Bone marrow (tissue), 2 donors: ENCODE data around the gene MYO1D.
"Not testable (repeated sequence)": the region's sequence is repeated elsewhere in the genome, so short reads cannot be mapped to it uniquely, and the experiment has no call there.

ENCODE experiments used
- DNase-seq, 2 donors: peaks; one replicate each; lab custom pipeline; 2025; lab: John Stamatoyannopoulos, UW

Gene MYO1D

DNA sequence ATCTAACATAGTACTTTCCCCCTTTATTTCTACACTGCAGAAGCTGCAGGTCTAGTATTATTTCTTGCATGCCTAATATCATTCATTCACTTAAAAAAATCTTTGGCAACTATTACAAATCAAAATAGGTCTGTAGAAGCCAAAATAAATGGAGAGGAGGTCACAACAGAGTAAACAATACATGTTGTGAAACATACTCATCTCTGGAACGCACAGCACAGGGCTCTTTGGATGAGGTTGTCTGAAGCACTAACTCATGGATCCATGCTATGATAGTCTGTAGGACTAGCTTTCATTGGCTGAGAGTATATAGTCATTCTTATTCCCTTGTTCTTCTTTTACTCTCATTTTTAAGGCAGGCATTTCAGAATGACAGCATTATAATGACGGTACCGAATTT is 21.3 kb downstream of the MYO1D start:
- no peak for DNase-seq

- DNase-seq: no peak
Observed at GRCh38 chr17:32854832-32855389, 22.0 kb downstream of the MYO1D start.

DNA sequence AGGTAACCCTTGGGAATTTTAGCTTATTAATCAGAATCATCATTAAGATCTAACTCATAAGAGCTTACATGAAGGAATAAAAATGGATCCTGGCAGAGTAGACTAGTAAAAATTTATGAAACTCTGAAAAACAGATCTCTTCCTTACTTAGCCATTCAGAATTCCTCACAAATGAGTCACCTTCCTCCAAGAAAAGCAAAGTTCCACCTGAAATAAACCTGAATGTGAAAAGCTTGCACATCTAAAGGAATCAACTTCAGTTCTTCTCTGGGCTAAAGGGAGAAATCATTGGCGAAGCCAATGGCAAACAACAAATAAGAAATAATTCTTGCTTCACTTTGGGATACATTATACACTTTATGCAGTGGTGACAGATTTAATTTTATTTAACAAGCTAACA is 22.7 kb downstream of the MYO1D start:
- no peak for DNase-seq

- DNase-seq: no peak
Observed at GRCh38 chr17:32852811-32853210, 24.1 kb downstream of the MYO1D start.

- DNase-seq: no peak
Observed at GRCh38 chr17:32849879-32850278, 27.0 kb downstream of the MYO1D start.

DNA sequence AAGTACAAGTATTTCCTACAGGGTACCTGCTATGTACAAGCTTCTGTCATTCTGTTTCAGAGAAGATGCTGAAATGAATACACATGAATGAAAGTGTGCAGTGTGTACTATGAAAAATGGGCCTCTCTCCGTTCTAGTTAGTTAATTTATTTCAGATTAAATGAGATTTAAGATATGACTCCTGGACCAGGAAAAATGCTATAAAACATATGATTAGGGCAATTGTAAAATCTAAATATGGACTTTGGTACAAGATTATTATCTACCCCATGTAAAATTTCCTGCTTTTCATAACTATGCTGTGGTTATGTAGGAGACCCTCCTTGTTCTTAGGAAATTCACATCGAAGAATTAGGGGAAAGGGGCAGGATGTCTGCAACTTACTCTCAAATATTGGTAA is 28.9 kb downstream of the MYO1D start:
- no peak for DNase-seq

DNA sequence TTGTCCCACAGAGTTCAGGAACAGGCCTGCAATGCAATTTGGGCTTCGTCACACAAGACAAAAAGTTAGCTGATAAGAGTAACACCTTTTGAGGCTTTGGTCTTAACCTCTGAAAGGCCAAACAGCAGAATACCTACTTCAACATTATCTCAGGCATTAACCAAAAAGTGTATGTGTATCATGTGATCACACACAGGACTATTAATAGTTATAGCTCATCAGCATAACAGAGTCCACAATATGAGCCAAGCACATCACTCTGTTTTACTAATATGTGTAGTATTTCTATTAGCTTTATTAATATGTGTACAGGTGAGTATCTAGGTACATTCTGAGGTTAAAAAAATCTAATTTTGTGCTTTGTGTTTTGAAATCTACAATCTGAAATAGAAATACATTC is 30.8 kb downstream of the MYO1D start:
- DNase-seq: no peak

DNA sequence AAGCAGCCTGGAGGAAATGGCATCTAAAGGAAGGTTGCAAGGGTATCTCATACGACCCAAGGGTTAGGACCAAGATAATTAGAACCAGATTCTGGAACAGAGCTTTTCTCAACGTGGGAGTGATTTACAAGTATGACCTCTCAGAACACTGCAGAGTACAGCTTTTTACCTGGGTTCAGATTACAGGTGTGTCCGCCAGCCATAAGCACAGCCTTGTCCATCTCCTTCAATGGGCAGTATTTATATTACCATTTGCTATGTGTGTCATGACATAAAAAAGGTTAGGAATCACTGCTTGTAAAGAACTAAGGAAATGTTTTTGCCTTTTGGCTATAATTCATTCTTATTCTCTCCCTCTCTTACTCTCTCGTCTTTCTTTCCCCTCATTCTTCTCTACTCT is 36.7 kb downstream of the MYO1D start:
- DNase-seq: no peak

- no peak for DNase-seq
Observed at GRCh38 chr17:32836527-32836926, 40.4 kb downstream of the MYO1D start.

GRCh38 chr17:32835291-32835761 is 41.6 kb downstream of the MYO1D start:
- DNase-seq: no peak

DNA sequence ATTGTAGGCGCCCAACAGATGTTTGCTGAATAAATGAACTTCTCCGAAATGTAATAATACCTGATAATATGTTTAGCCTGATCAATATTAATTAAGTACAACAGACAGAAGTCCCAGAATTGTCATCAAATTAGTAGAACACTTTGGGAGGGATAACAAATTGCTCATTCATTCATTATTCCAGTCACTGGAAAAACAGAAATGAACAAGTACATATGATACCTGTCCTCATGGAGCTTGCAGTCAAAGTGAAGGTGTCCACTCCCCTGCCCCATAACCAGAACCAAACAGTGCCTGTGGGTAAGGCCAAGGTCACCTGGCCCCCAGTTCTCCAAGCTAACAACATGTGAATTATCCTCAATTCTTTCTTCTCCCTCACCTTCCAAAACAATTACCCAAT is 42.8 kb downstream of the MYO1D start:
- no peak for DNase-seq

DNA sequence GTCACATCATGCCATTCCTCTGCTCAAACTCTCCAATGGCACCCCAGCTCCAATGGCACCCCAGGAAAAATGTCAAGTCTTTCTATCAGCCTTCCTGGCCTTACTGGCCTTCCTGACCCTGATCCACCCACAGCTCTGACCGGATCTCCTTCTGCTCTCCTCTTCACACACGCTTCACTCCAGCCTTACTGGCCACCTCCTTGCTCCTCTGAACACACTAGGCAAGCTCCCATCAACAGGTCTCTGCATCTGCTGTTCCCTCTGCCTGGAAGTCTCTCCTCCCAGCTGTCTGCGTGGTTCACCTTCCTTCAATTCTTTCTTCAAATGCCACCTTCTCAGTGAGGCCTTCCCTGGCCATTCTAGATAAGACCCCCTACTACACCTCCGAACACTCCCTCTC is 43.4 kb downstream of the MYO1D start:
- DNase-seq: no peak

GRCh38 chr17:32833076-32833475 is 43.8 kb downstream of the MYO1D start:
- no peak for DNase-seq

DNA sequence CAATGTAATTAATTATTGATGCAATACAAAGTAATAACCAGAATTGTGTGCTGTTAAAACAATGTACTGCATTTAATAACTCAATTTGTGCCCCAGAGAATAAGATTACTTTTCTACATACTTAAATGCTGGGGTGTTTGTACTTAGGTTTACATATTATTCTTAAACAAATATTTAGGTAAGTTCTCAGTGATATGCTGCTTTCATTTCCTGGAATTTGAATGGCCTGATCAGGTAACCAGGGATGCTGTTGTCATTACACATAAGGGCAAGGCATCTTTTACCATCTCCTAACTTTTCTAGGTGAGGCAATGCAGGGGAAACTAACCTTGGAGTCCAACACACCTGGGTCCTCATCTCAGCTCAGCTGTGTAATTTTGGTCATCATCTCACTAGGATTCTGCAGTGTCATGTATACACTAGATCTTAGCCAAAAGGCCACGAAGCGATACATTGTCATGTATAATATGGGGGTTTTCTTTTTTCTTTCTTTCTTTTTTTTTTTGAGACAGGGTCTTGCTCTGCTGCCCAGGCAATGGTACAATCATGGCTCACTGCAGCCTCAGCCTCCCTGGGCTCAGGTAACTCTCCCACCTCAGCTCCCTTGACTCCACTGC is 45.2 kb downstream of the MYO1D start:
- no peak for DNase-seq

DNA sequence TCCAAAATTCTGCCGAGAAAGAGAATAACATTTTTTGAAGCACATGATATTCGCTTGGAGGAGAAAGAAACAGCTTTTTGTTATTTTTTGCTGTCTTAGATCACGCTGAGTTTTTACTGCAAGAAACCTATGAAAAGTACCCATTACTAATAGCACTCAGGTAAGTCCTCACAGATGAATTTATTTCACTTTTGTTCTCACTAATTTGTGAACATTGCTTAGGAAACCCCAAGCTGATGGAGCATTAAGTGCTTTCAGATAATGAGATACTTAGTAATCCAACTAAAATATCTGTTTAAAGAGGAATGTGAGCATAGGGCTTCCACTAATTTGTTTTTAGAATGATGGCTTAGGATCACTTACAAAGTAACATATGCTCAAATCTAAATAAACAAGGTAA is 45.7 kb downstream of the MYO1D start:
- DNase-seq: no peak

- DNase-seq: no peak
Observed at GRCh38 chr17:32828822-32829221, 48.1 kb downstream of the MYO1D start.

- DNase-seq: no peak
Observed at GRCh38 chr17:32827227-32827626, 49.7 kb downstream of the MYO1D start.

DNA sequence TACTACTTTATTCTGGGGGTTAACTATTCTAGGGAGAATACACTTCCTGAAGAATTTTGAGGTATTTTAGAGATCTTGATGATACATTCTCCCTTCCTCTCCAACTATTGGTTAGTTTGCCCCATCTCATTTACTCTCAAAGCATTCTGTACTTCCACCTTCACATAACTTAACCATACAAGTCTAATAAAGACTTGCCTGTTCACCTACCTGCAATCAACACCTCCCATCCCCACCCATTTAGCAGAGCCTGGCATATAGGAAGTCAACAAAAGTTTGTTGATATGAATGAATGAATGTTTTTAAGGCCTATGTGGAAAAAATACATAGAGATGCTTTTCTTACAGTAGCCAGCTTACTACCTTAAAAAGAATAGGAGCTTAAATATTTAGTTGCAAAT is 50.8 kb downstream of the MYO1D start:
- DNase-seq: no peak

DNA sequence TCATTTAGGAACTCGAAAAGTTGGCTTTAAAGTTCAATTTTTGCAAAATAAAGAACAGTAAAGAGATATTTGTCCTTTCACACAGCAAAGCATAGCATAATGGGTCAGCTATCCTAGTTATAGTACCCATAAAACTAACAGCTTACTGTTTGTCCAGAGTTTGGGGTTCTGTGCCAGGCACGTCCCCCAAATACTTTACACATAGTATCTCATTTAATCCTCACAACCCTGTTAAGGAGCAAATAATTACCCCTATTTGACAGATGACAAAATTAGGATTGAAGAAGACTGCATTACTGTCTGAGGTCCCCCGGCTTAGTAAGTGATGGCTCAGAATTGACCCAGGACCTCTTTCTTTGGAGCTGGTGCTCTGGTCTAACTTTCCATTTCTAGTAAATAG is 52.6 kb downstream of the MYO1D start:
- no peak for DNase-seq

- DNase-seq: no peak
Observed at GRCh38 chr17:32822996-32823395, 53.9 kb downstream of the MYO1D start.

DNA sequence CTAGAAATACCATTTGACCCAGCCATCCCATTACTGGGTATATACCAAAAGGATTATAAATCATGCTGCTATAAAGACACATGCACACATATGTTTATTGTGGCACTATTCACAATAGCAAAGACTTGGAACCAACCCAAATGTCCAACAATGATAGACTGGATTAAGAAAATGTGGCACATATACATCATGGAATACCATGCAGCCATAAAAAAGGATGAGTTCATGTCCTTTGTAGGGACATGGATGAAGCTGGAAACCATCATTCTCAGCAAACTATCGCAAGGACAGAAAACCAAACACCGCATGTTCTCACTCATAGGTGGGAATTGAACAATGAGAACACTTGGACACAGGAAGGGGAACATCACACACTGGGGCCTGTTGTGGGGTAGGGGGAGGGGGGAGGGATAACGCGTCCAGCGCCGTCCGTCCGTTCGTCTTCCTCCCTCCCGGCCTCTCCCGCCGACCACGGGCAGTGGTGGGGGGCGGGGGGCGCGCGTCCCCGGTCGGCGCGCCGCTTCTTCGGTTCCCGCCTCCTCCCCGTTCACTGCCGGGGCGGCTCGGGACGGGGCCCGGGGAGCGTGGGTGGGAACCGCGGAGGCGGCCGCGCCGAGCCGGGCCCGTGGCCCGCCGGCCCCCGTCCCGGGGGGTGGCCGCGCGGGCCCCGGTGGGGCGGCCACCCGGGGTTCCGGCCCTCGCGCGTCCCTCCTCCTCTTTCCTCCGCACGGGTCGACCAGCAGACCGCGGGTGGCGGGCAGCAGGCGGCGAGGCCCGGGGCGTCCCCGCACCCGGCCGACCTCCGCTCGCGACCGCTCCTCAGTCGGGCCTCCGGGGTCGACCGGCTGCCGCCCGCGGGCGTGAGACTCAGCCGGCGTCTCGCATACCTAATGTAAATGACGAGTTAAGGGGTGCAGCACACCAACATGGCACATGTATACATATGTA is 54.7 kb downstream of the MYO1D start:
- not testable (repeated sequence) for DNase-seq

DNA sequence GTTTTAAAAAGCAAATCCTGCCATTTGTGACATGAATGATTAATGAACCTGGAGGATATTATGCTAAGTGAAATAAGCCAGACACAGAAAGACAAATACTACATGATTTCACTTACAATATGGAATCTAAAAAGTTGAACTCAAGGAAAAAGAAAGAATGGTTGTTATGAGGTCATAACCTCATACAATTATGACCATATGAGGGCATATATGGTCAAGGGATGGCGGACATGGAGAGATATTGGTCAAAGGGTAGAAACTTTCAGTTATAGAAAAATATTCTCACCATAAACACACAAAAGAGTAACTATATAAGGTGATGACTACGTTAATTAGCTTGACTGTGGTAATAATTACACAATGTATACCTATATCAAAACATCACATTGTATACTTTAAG is 56.5 kb downstream of the MYO1D start:
- no peak for DNase-seq

GRCh38 chr17:32819787-32820186 is 57.1 kb downstream of the MYO1D start:
- no peak for DNase-seq
